GM12864 (cell line): Measurements from ENCODE around the gene MYO15B.

Experiments used
- DNase-seq: peaks from one replicate; pipeline ENCODE4 v3.0.0-alpha.2; 2011; ENCODE audit warnings: low read depth
- H3K4me3 ChIP-seq: 2 replicates; pipeline ENCODE4 v1.5.1; 2011; ENCODE audit warnings: mild to moderate bottlenecking, low read depth, low read length, control low read depth
- TF ChIP-seq, protein P1 (sequence below): IDR thresholded peaks from 2 replicates; pipeline ENCODE4 v1.5.1; 2011; ENCODE audit warnings: low read depth, mild to moderate bottlenecking, moderate library complexity, low read length, control low read depth, inconsistent platforms; ENCODE audit errors: missing control alignments

The MYO15B gene

DNA sequence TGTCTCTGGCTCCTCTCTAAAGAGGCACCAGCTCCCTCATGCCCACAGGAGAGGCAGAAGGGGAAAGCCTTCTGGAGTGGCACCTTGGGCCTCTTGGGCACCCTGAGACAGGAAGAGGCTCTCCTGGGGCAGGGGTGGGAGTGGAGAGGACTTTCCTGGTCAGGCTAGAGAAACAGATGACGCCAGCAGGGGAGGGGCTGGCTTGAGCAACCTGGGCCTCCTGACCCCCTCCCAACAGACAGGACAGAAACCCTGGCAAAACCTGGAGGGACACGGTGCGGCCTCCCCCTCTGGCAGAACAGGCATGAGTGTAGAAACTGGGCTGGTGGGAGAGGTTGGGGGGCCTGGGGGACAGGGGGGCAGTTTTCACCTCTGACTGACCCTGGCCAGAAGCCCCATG lies 51.7 kb downstream of the MYO15B start:
- TF ChIP-seq, protein P1, sequence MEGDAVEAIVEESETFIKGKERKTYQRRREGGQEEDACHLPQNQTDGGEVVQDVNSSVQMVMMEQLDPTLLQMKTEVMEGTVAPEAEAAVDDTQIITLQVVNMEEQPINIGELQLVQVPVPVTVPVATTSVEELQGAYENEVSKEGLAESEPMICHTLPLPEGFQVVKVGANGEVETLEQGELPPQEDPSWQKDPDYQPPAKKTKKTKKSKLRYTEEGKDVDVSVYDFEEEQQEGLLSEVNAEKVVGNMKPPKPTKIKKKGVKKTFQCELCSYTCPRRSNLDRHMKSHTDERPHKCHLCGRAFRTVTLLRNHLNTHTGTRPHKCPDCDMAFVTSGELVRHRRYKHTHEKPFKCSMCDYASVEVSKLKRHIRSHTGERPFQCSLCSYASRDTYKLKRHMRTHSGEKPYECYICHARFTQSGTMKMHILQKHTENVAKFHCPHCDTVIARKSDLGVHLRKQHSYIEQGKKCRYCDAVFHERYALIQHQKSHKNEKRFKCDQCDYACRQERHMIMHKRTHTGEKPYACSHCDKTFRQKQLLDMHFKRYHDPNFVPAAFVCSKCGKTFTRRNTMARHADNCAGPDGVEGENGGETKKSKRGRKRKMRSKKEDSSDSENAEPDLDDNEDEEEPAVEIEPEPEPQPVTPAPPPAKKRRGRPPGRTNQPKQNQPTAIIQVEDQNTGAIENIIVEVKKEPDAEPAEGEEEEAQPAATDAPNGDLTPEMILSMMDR, result no peak

DNA sequence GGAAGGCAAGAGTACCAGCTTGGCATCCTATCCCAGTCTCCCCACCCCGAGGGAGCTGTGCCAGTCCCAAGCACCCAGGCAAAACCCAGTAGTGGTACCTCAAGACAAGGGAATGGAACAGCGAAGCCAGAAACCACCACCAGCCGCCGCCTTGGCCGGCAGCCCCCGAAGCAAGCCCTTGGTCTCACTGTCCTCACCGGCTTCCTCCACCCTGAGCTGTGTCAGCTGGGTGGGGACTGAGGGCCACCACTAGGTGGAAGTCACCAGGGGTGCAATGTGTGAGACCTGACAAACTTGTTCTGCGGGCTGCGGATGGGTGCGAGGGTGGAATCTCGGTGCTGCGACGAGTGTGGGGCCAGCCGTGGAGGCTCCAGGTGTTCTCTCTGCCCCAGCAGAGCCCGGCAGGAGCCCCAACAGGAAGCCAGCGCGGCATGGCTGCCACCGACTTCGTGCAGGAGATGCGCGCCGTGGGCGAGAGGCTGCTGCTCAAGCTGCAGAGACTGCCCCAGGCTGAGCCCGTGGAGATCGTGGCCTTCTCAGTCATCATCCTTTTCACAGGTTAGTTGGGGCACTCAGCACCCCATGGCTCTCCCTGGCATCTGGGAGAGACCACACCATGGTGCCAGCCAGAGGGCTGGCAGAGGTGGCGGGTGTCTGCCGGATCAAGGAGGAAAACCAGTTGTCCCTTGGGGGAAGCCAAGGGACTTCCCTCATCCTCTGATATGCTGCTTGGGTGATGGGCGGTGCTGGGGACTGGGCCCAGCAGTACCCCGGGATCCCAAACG lies 52.4 kb downstream of the MYO15B start:
- TF ChIP-seq, protein P1, result no peak
- no peak for DNase-seq
- no peak overlapping the region for H3K4me3 ChIP-seq

More for the DNA sequence above, 51.7 kb downstream of the MYO15B start:
- DNase-seq, result no peak
- H3K4me3 ChIP-seq, result no peak overlapping the region

DNA sequence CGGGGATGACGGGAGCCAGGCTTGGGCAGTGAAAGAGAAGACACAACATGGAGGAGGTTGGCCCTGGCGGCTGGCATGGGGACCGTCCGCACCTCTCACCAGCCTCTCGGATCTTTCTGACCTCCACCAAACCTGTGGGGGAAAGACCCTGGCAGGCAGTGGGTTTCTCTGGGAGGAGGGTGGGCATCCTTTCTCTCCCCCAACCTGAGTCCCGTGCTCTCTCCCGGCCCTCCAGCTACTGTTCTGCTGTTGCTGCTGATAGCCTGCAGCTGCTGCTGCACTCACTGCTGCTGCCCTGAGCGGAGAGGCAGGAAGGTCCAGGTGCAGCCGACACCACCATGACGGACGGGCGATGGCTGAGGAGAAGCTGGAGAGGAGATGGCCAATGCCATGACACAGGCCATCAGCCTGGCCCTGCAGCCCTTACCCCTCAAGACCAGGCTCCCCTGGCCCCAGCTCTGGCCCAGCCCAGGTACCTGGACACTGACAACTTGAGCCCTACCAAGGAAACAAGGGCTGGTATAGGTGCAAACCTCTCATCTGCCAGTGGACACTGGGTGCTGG lies 53.0 kb downstream of the MYO15B start:
- TF ChIP-seq, protein P1, result no peak

DNA sequence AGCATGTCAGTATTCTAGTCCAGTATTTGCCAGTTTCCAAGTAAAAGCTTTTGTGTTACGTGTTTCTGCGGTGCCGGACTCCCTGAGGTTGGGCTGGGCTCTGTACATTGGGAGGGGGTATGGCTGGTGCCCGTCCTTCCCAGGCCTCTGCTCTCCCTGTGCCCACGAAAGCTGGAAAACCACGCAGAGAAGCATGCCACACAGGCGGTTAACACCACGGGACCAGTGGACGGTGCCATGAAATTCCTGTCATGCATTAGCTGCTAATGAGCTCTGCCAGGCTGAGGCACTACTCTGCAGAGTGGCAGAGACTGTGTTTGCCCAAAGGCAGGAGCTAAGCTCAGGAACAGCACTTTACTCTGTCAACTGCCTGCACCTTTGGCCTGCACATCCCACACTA lies 53.7 kb downstream of the MYO15B start:
- DNase-seq, result no peak
- no peak overlapping the region for H3K4me3 ChIP-seq
- TF ChIP-seq, protein P1, result no peak

More for the DNA sequence above, 53.0 kb downstream of the MYO15B start:
- DNase-seq, result no peak
- H3K4me3 ChIP-seq, result no peak overlapping the region

DNA sequence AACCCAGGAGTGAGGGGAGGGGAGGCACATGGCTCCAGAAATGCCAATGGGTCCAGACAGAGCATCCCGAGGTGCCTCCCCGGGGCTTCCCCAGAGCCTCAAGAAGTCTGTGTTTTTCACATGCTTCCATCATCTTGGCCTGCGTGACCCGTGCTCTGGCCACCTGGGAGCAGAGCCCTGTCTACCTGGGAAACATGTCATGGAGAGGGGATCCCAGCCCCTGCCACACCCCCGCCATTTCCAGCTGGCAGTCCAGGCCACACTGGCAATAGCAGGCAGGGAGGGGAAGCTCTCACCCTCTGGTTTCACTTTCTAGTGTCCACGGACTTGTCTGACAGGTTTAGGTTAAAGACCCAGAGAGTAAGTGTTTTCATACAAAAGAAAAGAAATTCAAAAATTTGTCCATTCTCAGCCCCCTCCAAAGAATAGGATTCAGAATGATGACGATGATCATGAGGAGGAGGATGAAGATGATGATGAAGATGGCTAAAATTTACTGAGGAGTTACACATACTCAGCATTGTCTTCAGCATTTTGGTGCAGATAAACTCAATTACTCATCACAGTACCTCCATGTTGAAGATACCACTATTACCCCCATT lies 54.7 kb downstream of the MYO15B start:
- TF ChIP-seq, protein P1, result no peak

DNA sequence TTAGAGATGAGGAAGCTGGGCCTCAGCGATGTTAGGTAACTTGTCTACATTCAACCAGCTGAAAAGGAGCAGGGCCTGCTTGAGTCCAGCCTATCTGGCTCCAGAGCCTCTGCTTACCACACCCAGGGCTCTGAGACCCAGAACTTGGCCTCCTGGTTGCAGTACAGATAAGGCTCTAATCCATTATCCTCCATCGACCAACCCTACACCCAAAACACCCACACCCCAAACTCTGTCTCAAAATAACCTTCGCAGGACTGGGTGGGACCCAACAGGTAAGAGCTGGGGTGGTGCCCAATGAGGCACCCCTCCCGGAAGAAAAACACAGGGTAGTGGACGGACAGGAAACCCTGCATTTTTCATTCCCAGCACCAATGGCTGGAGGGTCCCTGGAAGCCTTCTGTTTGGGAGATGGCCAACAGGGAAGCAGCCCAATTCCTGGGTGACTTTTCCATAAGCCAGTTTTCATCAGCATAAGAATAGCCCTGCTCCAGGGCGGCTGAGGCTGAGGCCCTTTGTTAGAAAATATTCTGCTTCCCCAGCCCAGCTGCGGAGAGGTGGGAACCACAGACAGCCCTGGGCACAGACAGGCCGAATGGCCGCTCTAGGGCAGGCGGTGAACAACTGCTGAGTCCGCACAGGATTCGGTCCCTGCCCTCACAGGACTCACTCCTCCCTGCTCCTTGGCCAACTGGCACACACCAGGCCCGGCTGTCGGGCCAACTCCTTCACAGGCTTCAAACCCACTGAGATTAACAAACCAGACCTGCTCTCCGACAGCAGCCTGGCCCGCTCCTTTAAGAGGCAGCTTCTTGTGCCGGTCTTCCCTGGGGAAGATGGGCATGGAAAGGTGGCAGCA lies 55.4 kb downstream of the MYO15B start:
- H3K4me3 ChIP-seq, result no peak overlapping the region
- DNase-seq, result no peak
- TF ChIP-seq, protein P1, result no peak

More for the DNA sequence above, 54.7 kb downstream of the MYO15B start:
- H3K4me3 ChIP-seq, result no peak overlapping the region
- DNase-seq, result no peak
